GM19463 (cell line): Measurements from ENCODE around the gene CDCA5.

Experiments used
- ATAC-seq: cut with Tn5 transposase; IDR thresholded peaks from one replicate; pipeline ENCODE4 v1.9.1; 2021; ENCODE audit warnings: mild to moderate bottlenecking, moderate library complexity; ENCODE audit not compliant: unreplicated experiment

CDCA5 gene

GRCh38 chr11:65047581-65048422 lies 36.0 kb downstream of the CDCA5 start:
- ATAC-seq, result no peak

- ATAC-seq, result no peak
Observed at GRCh38 chr11:65045728-65046127, 38.1 kb downstream of the CDCA5 start.

GRCh38 chr11:65045061-65045460 lies 38.8 kb downstream of the CDCA5 start:
- no peak for ATAC-seq

- ATAC-seq, result no peak
Observed at GRCh38 chr11:65043881-65044501, 39.8 kb downstream of the CDCA5 start.

GRCh38 chr11:65042891-65043290 lies 40.9 kb downstream of the CDCA5 start:
- ATAC-seq, result no peak

- peak; percentile 91 for ATAC-seq
Observed at GRCh38 chr11:65040847-65041622, 42.8 kb downstream of the CDCA5 start, which contains the start of gene SAC3D1. SAC3D1 (plus strand) TSS chr11:65041210; CDS start chr11:65041293, 83 bp downstream.

- ATAC-seq, result no peak
Observed at GRCh38 chr11:65040520-65040846, 43.4 kb downstream of the CDCA5 start.

GRCh38 chr11:65036931-65037330 lies 46.9 kb downstream of the CDCA5 start:
- no peak for ATAC-seq

GRCh38 chr11:65035579-65035978 lies 48.3 kb downstream of the CDCA5 start:
- no peak for ATAC-seq

GRCh38 chr11:65034423-65034822 lies 49.4 kb downstream of the CDCA5 start:
- ATAC-seq, result no peak

GRCh38 chr11:65032216-65032615 lies 51.6 kb downstream of the CDCA5 start:
- ATAC-seq, result no peak
